Measurements from ENCODE around the gene ZMYND8.

- TF ChIP-seq SUZ12 (IDR thresholded peaks at IDR 0.05) (no peak), ELF4 (IDR thresholded peaks at IDR 0.05) (no peak), FOXK2 (IDR thresholded peaks at IDR 0.05) (no peak), BHLHE40 (IDR thresholded peaks at IDR 0.05; ENCODE audit: borderline replicate concordance) (no peak)
Measured at GRCh38 chr20:47251154-47252020, 105.1 kb downstream of the ZMYND8 start.
